ENCODE measurements around the gene C6orf15.

The C6orf15 gene

DNA sequence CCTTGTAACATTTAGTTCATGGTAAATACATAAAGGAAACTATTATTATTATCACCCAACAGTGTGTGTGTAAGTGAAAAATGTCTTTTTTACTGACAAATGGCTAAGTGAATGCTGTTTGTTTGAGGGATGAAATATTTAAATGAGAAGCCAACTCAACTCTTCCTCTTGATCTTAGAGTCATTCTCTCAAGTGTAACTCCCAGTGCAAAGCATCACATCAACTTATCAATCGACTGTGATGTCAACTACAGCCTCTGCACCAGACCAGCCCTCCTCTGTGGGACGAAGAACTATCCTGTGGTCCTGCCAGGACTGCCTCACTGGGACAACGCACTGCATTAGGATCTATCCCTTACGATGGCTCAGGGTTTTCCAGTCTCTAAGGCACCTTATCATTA, 5.3 kb downstream of the C6orf15 start:
- DNase-seq (ENCODE audit: low read depth) = no peak

DNA sequence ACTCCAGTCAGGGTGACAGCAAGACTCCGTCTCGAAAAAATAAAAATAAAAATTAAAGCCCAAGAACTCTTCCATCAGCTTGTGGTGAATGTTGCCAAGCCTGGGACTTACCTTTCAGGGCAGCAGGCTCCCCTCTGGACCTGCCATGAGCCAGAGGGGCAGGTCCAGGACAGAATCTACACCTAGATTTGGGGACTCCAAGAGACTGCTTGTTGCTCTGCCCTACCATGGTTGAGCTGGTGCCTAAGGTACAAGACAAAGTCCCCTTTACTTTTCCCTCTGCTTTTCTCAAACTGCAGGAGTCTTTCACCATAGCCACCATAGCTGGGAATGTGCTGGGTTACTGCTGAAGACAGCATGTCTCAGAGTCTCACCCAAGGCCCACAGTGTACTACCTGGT, 9.2 kb downstream of the C6orf15 start:
- no peak for DNase-seq (ENCODE audit: low read depth)

DNA sequence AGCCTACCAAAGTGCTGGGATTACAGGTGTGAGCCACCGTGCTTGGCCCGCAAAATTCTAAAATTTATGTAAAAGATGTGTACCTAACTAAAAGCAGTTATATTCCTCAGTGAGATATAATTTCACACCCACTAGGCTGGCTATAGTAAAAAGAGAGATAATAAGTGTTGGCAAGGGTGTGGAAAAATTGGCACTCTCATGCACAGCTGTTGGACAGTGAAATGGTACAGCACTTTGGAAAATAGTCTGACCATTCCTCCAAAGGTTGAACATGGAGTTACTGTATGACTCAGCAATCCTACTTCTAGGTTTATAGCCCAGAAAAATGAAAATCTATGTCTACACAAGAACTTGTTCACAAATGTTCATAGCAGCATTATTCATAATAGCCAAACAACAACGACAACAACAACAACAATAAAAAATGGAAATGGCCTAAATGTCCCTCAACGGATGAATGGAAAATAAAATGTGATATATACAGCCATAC, 13.9 kb downstream of the C6orf15 start:
- no peak for DNase-seq (ENCODE audit: low read depth)

DNA sequence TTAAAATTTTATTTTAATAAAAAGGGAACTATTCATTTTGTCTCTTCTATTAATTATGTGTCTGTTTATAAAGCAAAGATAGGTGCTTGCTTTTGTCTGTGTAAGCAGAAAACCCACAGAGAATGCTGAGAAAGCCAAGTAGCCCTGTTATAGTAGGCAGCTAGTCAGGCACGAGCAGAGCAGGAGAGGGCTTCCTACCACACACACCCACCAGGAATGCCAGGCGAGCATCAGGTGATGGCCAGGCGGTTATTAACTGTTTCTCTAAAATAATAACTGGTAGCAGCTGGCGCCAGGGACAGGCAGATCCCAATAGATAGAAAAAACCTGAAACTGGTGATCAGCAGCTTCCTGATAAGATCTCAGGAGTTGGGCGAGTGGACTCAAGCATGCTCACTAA, 15.7 kb downstream of the C6orf15 start:
- no peak for DNase-seq (ENCODE audit: low read depth)

DNA sequence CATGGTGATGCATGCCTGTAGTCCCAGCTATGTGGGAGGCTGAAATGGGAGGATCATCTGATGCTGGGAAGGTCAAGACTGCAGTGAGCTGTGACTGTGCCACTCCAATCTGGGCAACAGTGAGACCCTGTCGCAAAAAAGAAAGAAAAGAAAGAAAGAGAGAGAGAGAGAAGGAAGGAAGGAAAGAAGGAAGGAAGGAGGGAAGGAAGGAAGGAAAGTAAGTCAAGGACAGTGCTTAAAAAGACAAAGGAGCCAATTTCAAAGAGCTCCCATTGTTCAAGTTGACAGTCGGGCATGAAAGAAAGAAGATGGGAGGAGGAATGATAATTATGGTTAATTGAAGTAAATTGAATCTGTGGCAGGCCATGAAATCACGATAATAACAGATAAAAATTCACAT, 16.2 kb downstream of the C6orf15 start:
- no peak for DNase-seq (ENCODE audit: low read depth)

DNA sequence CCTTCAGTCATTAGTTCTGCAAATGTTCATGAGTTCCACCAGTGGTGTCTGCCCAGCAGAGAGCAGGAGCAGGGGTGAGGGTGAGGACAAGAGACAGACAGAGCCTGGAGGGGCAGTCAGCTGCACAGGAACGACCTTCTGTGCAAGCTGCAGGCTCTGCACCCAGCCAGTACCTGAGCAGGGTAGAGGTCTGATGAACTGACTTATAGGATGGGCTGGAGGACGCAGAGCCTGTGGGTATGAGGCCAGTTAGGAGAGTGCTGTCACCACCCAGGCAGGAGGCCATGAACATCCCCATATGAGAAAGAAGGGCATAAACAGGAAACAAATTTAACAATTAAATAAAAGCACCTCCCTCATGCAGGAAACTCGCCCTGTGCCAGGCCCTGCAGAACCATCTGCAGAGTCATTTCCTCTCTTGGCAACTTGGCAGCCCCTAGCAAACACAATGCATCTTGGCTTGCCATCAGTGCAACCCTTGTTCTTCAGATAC, 17.9 kb downstream of the C6orf15 start:
- DNase-seq (ENCODE audit: low read depth) = no peak

DNA sequence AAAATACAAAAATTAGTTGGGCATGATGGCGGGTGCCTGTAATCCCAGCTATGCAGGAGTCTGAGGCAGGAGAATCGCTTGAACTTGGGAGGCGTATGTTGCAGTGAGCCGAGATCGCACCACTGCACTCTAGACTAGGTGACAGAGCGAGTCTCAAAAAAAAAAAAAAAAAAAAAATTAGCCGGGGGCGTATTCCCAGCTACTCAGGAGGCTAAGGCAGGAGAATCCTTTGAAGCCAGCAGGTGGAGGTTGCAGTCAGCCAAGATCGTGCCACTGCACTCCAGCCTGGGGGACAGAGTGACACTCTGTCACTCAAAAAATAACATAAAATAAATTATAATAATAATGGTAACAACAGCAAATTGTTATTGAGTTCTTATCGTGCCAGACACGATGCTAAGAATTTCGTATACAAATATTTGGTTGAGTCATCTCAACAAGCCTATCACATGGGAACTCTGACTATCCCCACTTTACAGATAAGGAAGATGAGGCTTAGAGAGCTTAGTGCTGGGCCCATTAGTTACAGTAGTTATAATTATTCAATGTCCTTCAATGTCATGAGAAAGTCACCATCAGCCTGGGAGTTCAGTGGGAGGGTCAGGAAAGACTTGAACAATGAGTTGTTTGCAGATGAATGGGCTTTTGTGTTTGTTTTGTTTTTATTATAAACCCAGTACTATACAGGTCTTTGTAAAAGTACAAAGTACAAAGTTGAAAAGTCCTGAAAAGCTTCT, 19.4 kb downstream of the C6orf15 start:
- no peak for DNase-seq (ENCODE audit: low read depth)

DNA sequence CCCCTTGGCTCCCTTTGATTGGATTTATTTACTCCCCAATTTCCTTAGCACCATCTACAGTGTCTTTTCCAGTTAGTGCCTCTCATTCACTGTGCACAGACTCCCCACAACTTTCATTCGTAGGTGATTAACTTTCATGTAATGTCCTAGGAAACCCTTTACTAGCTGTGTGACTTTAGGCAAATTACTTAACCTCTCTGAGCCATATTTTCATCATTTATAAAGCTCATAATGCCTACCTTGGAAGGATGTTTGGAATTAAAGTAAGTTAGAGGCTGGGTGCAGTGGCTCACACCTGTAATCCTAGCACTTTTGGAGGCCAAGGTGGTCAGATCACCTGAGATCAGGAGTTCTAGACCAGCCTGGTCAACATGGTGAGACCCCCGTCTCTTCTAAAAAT, 20.1 kb downstream of the C6orf15 start:
- no peak for DNase-seq (ENCODE audit: low read depth)

DNA sequence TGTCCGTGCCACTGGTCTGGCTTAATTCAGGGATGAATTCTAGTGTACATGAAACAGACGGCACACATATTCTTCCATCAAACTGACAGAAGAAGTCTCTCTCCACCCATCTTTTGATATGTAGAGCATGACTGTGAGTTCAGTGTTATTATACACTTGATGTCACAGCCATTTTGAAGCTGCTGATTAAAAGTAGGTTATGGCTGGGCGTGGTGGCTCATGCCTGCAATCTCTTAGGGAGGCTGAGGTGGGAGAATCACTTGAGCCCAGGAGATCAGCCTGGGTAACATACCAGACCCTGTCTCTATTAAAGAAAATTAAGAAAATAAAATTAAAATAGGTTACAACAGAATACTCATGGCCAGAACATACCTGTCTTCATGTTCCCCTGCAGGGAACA, 20.7 kb downstream of the C6orf15 start:
- no peak for DNase-seq (ENCODE audit: low read depth)

DNA sequence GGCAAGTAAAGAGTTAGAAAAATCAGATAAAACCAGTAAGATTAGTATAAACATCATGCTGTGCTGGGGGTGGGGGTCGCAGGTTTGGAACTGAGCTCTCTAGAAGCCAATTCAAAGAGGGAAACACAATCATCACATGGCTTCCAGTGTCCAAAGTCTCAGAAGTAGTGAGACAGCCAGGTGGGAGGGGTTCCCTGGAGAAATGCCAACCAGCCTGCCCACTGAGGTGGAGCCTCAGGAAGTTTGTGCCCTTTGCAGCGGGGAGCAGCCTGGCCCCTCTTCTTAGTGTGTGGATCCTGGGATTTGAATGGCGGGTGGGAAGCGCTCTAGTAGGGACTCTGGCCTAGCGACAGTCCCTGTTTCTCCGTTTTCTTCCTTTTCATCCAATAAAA, 21.4 kb downstream of the C6orf15 start:
- no peak for DNase-seq (ENCODE audit: low read depth)

DNA sequence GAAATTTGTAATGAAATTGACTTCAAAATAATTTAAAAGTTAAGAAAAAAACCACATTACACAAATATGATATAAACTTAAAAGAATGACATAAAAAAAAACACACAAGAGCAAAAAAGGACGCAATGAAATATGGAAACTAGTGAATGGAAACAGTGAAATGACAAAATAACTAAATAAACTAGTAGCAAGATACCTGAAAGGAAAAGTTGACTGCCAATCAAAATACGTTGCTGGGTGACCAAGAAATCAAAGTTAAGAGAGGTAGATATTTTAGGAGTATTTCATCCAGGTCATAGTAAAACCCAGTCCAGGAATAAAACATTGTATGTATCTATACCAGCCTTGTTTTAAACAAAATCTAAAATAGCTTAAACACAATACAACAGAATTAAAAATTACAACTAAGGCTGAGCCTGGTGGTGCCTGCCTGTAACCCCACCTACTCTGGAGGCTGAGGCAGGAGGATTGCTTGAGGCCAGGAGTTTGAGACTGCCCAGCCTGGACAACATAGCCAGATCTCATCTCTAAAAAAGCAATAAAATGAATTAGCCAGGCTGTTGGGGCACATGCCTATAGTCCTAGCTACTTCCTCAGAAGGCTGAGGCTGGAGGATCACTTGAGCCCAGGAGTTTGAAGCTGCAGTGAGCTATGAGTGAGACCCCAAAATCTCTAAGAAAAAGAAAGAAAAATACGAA, 22.0 kb downstream of the C6orf15 start:
- no peak for DNase-seq (ENCODE audit: low read depth)

DNA sequence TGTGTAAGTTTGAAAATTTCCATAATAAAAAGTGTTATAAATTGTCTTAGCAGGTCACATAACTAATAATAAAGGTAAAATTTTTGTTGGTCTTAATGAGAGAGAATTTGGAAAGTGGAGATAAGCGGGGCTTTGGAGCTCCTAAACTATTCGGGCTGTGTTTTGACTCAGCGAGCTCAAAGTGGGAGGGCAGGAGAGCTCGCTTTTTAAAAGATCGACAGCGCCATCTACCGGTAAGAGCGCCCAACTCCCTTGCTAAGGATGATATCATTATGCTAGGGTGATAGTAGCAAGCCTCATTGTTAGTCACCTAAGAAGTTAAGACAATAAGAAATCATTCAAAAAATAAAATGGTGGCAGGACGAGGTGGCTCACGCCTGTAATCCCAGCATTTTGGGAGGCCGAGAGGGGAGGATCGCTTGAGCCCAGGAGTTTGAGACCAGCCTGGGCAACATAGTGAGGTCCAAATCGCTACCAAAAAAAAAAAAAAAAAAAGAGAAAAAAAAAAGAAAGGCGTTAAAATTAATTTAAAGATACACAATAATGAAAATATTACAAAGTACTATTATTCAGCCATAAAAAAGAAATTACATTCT, 24.8 kb downstream of the C6orf15 start:
- DNase-seq (ENCODE audit: low read depth) = peak; percentile 92

DNA sequence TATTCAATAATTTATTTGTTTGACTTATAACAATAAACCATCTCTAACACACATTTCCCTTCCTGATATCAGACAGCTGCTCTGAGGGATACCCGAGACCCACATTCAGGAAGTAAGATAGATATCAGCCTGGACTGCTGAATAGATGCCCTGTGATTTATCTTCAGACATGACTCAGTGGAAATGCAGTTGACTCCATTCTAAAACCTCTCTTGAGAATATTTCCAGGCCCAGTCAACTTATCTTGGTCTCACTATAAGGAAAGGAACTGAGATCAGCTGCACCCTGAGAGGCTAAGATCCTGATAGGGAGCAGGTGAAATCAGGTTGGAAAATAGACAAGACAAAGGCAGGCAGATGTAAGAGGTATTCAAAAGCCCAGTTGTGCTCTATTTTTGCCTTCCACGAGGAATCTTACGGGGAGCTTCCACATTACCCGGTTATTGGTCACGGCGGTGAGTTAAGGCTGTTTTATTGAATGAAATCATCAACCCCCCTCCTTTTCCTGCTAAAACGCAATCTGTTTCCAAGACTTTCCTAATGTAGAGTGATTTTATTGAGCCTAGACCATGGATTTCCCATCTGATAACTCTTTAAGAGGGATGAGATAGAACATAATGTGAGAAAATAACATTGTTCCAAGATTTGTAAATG, 25.5 kb downstream of the C6orf15 start:
- DNase-seq (ENCODE audit: low read depth) = no peak

DNA sequence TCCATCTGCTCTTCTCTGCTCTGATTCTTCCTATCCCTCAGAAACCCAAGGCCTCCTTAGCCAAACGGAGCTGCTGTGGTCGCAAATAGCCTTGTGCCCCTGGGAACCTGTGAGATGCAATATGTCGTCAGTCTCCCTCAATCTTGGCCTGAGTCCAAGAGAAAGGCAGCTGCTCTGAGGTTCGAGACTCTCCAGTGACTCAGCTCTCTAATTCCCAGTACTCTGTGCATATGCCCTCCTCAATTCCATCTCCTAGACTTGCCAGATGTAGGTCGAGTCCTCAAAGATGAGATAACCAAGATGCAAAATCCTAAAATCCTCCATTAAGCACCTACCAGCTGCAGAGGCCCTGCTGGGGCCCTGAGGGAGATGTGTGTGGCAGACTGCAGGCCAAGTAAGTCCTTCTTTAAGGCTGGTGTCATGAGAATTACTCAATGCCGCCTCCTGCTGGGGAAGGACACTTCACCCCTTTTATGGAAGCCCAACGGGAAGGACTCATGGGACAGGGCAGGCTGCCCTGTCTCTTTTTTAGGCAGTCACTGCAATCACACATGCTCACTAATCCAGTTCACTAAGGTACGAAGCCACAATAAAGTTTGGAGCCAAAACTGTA, 28.5 kb downstream of the C6orf15 start:
- no peak for DNase-seq (ENCODE audit: low read depth)

DNA sequence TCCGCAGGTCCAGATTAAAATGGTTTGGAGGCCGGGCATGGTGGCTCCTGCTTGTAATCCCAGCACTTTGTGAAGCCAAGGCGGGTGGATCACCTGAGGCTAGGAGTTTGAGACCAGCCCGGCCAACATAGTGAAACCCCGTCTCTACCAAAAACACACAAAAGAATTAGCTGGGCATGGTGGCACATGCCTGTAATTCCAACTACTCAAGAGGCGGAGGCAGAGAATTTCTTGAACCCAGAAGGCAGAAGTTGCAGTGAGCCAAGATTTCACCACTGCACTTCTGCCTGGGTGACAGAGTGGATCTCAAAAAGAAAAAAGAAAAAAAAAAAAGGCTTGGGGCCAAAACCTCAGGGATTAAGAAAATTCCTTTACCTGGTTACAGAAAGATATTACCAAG, 30.5 kb downstream of the C6orf15 start:
- DNase-seq (ENCODE audit: low read depth) = no peak

DNA sequence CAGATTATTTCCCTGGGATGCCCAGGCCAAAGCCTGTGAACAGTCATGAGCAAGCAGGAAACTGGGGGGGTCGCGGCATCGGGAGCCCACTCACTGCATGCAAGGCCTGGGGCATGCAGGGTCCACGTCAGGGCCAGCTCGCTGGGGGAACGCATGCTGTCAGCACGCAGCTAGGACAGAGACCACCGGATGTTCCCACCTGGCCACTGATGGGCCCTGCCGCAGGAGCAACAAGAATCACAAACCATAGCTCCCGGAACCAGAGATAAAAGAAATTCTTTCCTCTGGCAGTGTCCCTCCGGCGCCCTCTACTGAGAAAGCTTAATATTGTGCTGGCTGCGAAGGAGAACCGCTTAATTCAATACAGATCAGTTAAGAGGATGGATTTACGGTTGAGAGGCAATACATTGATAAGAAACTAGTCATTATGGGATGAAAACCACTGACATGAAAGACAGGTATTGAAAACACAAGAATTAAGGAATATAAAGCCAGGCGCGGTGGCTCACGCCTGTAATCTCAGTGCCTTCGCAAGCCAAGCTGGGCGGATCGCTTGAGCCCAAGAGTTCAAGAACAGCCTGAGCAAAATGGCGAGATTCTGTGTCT, 32.6 kb downstream of the C6orf15 start:
- peak; percentile 53 for DNase-seq (ENCODE audit: low read depth)

DNA sequence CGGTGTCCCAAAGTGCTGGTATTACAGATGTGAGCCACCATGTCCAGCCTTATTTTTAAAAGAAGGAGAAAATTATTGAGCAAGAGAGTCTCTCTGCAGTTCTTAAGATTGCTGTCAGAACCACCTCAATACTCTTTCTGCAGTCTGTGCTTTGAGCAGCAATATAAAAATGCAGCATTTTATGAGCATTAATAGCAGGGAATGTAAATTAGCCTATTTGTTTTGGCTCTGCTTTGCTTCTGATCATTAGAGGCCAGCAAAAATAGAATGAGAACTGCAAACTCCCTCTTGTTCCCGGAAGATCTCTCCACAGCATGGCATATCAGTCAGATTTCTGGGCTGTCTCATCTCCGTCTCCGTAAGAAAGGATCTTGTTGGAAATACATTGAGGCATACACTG, 35.8 kb downstream of the C6orf15 start:
- DNase-seq (ENCODE audit: low read depth) = no peak

DNA sequence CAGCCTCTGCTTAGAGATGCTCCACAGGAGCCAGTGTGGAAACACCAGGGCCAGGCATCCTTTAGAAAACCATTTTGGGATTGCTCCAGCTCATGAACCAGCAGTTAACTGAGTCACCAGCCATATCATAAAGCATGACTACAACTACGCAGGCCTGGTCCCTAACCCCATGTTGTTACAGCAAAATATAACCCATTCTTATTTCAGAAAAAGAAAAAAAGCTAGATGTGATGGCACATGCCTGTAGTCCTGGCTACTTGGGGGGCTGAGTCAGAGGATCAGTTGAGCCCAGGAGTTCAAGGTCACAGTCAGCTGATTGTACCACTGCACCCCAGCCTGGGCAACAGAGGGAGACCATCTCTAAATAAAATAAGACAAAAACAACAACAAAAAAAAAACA, 36.8 kb downstream of the C6orf15 start:
- DNase-seq (ENCODE audit: low read depth) = no peak

DNA sequence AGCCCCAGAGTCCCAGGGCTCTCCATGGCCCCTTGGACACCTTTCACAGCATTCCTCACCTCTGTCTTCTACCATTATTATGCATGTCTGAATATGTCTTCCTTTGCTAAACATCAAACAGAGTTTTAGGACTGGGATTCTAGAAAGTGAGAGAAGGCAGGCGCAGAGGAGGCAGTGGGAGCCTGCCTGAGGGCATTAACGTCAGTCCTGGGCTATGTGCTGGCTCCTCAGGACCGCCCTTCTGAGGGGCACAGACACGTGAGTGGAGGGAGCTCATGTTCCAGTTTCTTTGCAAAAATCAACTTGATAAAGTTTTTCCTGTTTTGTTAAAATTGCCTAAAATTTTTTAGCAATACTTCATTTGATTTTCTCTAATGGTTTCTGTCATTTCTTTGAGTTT, 38.0 kb downstream of the C6orf15 start:
- DNase-seq (ENCODE audit: low read depth) = no peak

DNA sequence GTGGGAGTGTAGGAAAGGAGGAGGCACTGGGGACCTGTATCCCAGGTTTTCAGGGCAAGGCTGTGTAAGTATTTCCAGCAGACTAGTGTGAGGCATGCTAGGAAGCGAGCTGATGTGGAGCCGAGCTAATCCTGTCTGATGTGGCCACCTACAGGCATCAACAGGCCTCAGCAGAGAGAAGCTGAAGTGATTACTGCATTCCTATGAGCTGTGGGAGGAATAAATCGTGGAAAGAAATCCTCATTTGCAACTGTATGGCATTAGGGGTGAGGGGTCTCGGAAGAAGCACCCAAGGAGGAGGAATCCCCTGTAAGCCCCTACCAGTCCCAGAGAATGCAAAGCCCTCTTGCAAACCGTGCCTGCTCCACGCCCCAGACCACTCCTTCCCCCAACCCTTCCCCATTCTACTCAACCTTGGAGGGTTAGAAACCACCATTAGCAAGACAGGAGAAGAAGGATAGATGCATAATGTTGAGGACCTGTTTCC, 41.6 kb downstream of the C6orf15 start:
- no peak for DNase-seq (ENCODE audit: low read depth)

DNA sequence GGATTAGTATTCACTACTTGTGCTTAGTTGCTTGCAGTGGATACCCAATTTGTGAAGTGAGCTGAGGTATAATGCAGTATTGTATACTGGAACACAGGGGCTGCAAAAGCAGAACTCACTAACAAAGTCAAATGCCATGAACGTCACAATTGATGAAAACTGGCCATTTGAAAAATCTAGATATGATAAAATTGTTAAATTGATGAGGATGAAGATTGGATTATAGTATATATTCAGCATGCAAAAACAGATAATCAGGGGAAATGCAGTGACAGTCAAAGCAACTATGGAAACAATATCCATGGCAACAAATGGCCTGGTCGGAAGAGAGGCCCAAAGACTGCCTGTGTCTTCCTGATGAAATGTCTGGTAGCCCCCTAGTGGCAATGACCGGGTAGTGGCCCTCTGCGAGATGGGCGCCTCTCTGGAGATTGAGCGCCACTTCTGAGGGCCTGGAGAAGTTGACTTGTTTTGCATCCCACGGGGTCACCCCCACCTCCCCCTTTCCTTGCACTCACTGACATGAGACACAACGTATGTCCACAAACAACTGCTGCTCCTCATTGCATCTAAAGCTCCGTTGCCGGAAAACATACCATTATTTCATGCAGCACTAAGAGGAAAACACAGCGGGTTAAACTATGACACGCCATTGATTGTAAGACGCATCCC, 43.6 kb downstream of the C6orf15 start:
- DNase-seq (ENCODE audit: low read depth) = peak; percentile 46
